Measurements from ENCODE around the gene CCSER1. TPM values are rescaled to one million over a fixed set of nuclear protein-coding genes. Genes with fewer than 3 reads are reported as not detected.

CCSER1 gene
- total RNA-seq, 4 donors from 2014 or later = 4.0 to 6.0 (median 4.8) TPM

- Histone ChIP-seq H3K4me1 (no peaks in the 10 kb centered on the region), H3K36me3 (no peaks in the 10 kb centered on the region), H3K4me3 (no peak overlapping the region), H3K9me3 (peaks cover 0 to 4% (median 0%) of the 10 kb centered on the region in 4 donors), H3K27ac (no peak overlapping the region), H3K27me3 (no peaks in the 10 kb centered on the region)
- TF ChIP-seq POLR2A (IDR thresholded peaks at IDR 0.05) = no peak
- no peak for DNase-seq (ENCODE audit: low spot score in 2 of 2)
Observed at GRCh38 chr4:91502365-91502764, 1375.2 kb downstream of the CCSER1 start.

DNA sequence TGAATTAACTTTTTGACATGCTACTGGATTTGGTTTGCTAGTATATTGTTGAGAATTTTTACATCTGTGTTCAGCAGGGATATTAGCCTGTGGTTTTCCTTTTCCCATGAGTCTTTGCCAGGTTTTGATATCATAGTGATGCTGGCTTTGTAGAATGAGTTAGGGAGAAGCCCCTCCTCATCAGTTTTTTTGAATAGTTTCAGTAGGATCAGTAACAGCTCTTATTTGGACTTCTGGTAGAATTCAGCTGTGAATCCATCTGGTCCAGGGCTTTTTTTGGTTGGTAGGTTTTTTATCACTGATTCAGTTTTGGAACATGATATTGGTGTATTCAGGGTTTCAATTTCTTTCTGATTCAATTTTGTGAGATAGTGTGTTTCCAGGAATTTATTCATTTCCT lies 1386.1 kb downstream of the CCSER1 start:
- Histone ChIP-seq H3K27me3 (no peaks in the 10 kb centered on the region), H3K9me3 (peaks cover 0 to 22% (median 0%) of the 10 kb centered on the region in 4 donors), H3K4me1 (no peaks in the 10 kb centered on the region), H3K27ac (no peak overlapping the region), H3K4me3 (no peak overlapping the region), H3K36me3 (no peaks in the 10 kb centered on the region)
- no peak for TF ChIP-seq POLR2A (IDR thresholded peaks at IDR 0.05)
- TF ChIP-seq EP300 (IDR thresholded peaks at IDR 0.05) = no peak
- TF ChIP-seq CTCF (IDR thresholded peaks at IDR 0.05) = no peak
- no peak for DNase-seq (ENCODE audit: low spot score in 2 of 2)

- 87 to 92% methylated on average over 5 to 6 of the region's 6 CpGs for WGBS, 2 donors
- TF ChIP-seq POLR2A (IDR thresholded peaks at IDR 0.05) (no peak), EP300 (IDR thresholded peaks at IDR 0.05) (no peak), CTCF (IDR thresholded peaks at IDR 0.05) (no peak)
Observed at GRCh38 chr4:91519155-91519554, 1392.0 kb downstream of the CCSER1 start.

GRCh38 chr4:91525621-91526020 lies 1398.4 kb downstream of the CCSER1 start:
- no peak for TF ChIP-seq CTCF (IDR thresholded peaks at IDR 0.05)
- TF ChIP-seq POLR2A (IDR thresholded peaks at IDR 0.05) = no peak
- TF ChIP-seq EP300 (IDR thresholded peaks at IDR 0.05) = no peak

More at GRCh38 chr4:91519155-91519554, 1392.0 kb downstream of the CCSER1 start:
- Histone ChIP-seq H3K27ac (no peak overlapping the region), H3K9me3 (peaks cover 0 to 31% (median 2%) of the 10 kb centered on the region in 4 donors), H3K27me3 (no peaks in the 10 kb centered on the region), H3K4me1 (no peaks in the 10 kb centered on the region), H3K36me3 (no peaks in the 10 kb centered on the region), H3K4me3 (no peak overlapping the region)
- DNase-seq (ENCODE audit: low spot score in 2 of 2) = no peak

GRCh38 chr4:91527056-91527455 lies 1399.9 kb downstream of the CCSER1 start:
- Histone ChIP-seq H3K36me3 (no peaks in the 10 kb centered on the region), H3K4me3 (no peak overlapping the region), H3K9me3 (peaks cover 0 to 6% (median 0%) of the 10 kb centered on the region in 4 donors), H3K27me3 (no peaks in the 10 kb centered on the region), H3K27ac (no peak overlapping the region), H3K4me1 (no peaks in the 10 kb centered on the region)
- no peak for DNase-seq (ENCODE audit: low spot score in 2 of 2)
- TF ChIP-seq CTCF (IDR thresholded peaks at IDR 0.05) (no peak), EP300 (IDR thresholded peaks at IDR 0.05) (no peak), POLR2A (IDR thresholded peaks at IDR 0.05) (no peak)

More at GRCh38 chr4:91525621-91526020, 1398.4 kb downstream of the CCSER1 start:
- no peaks in the 10 kb centered on the region for H3K4me1 ChIP-seq
- WGBS, 2 donors = 81 to 84% methylated on average over 1 of the region's 1 CpG
- no peak overlapping the region for H3K27ac ChIP-seq
- no peaks in the 10 kb centered on the region for H3K36me3 ChIP-seq
- no peak for DNase-seq (ENCODE audit: low spot score in 2 of 2)
- no peaks in the 10 kb centered on the region for H3K27me3 ChIP-seq
- H3K9me3 ChIP-seq = peaks cover 0 to 12% (median under 1%) of the 10 kb centered on the region in 4 donors
- H3K4me3 ChIP-seq = no peak overlapping the region

DNA sequence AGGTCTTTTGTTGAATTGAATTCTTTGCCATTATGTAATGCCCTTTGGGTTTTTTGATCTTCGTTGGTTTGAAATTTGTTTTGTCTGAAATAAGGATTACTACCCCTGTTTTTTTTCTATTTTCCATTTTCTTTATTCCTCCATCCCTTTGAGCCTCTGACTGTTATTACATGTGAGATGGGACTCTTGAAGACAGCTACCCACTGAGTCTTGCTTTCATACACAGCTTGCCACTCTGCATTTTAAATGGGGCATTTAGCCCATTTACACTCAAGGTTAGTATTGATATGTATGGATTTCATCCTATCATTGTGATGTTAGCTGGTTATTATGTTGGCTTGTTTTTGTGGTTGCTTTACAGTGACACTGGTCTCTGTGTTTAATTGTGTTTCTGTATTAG lies 1440.4 kb downstream of the CCSER1 start:
- Histone ChIP-seq H3K36me3 (no peaks in the 10 kb centered on the region), H3K27ac (no peak overlapping the region), H3K9me3 (peaks cover 0 to 14% (median 0%) of the 10 kb centered on the region in 4 donors), H3K4me1 (no peaks in the 10 kb centered on the region), H3K4me3 (no peak overlapping the region), H3K27me3 (no peaks in the 10 kb centered on the region)
- TF ChIP-seq POLR2A (IDR thresholded peaks at IDR 0.05) (no peak), EP300 (IDR thresholded peaks at IDR 0.05) (no peak), CTCF (IDR thresholded peaks at IDR 0.05) (no peak)
- WGBS, 2 donors = 28 to 37% methylated on average over 1 of the region's 1 CpG
- no peak for DNase-seq (ENCODE audit: low spot score in 2 of 2)
